Suppressor macrophage treated with lipopolysaccharide for 4 hours (primary cell): Measurements from ENCODE around the gene UGCG.
A peak's percentile ranks its signal among the peaks of the same experiment; 100 is the strongest.
"Not testable (repeated sequence)": the region's sequence is repeated elsewhere in the genome, so short reads cannot be mapped to it uniquely, and the experiment has no call there.

Source experiments
- DNase-seq: peaks from one replicate; pipeline ENCODE4 v3.0.0-alpha.2; 2020

Gene UGCG

GRCh38 chr9:111957856-111958631 is 61.4 kb downstream of the UGCG start:
- peak; percentile 91 for DNase-seq

- peak; percentile 96 for DNase-seq
Measured at GRCh38 chr9:111959468-111960359, 63.1 kb downstream of the UGCG start.

DNA sequence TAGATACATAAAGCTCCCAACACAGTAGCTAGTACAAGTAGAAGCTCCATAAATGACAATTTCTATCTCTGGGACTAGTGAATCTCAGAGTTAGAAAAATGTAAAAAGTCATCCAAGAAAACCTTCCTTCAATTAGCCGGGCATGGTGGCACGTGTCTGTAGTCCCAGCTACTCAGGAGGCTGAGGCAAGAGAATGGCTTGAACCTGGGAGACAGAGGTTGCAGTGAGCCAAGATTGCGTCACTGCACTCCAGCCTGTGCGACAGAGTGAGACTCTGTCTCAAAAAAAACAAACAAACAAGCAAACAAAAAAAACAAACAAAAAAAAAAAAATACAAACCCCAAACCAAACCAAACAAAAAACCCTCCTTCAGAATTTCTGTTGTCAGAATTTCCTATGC is 63.9 kb downstream of the UGCG start:
- DNase-seq, result not testable (repeated sequence)

GRCh38 chr9:111961009-111961408 is 64.4 kb downstream of the UGCG start:
- DNase-seq, result no peak

GRCh38 chr9:111961575-111961974 is 65.0 kb downstream of the UGCG start:
- DNase-seq, result peak; percentile 40

DNA sequence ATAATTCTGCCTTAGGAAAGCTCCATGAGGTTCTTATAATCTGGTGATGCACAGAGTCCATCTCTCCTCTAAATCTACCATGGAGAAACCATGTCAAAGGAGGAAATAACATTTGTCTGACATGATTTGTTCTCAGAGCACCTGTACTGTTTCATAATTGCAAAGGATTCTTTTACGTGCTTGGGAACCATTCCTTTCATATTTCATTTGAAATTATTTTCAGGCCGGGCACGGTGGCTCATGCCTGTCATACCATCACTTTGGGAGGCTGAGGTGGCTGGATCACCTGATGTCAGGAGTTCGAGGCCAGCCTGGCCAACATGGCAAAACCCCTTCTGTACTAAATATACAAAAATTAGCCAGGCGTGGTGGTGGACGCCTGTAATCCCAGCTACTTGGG is 65.4 kb downstream of the UGCG start:
- DNase-seq, result no peak

GRCh38 chr9:111963995-111964394 is 67.4 kb downstream of the UGCG start:
- DNase-seq, result no peak

GRCh38 chr9:111965566-111966019 is 69.0 kb downstream of the UGCG start:
- DNase-seq, result peak; percentile 76

- DNase-seq, result no peak
Measured at GRCh38 chr9:111966124-111966723, 69.6 kb downstream of the UGCG start.

DNA sequence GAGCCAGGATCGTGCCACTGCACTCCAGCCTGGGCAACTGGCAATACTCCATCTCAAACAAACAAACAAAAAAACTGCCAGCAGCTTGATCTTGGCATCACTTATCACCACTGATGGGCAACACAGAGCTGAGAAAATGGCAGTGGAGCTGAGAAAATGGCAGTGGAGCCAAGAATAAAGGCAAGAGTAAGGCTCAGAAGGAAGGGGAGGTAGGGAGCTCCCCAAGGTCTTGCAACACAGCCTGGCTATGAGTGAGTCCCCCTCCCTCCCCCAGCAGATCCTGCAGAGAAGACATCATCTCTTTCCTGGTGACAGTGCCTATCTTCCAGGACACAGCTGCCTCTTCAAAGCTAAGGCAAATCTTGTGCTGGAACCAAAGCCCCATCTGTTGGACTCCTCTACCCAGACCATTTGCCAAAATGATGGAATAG is 70.3 kb downstream of the UGCG start:
- DNase-seq, result peak; percentile 88

DNA sequence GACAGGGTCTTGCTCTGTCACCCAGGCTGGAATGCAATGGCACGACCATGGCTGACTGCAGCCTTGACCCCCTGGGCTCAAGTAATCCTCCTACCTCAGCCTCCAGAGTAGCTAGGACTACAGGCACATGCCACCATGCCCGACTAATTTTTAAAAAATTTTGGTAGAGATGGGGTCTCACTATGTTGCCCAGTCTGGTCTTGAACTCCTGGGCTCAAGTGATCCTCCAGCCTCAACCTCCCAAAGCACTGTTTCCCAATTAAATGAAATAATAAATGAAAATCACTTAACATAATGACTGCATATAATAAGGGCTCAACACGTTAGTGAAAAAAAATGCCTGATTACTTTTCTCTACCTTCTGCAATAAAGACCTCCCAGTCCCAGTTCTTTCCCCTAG is 71.0 kb downstream of the UGCG start:
- no peak for DNase-seq

- DNase-seq, result peak; percentile 92
Measured at GRCh38 chr9:111969061-111969460, 72.4 kb downstream of the UGCG start.

GRCh38 chr9:111969622-111970021 is 73.0 kb downstream of the UGCG start:
- no peak for DNase-seq

- DNase-seq, result no peak
Measured at GRCh38 chr9:111970827-111971226, 74.2 kb downstream of the UGCG start.

GRCh38 chr9:111974092-111974681 is 77.6 kb downstream of the UGCG start:
- no peak for DNase-seq

DNA sequence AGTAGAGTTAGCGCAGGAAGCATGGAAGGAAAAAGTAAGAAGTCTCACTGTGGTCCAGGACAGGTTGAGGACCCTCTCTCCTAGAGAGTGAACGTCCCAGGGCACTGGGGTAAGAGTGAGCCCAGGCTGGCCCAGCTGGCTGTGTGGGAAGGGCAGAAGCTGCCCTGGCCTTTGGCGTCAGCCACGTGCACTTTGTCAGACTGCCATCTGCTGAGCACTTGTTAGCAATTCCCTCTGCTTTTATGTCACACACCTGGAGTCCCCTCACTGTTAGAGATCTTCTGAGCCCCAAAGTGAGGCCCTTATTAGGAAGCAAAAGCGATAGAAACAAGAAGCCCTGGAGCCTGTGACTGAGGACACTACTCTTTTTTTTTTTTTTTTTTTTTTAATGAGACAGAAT is 79.1 kb downstream of the UGCG start:
- DNase-seq, result peak; percentile 32

GRCh38 chr9:111978616-111979015 is 82.0 kb downstream of the UGCG start:
- DNase-seq, result no peak

DNA sequence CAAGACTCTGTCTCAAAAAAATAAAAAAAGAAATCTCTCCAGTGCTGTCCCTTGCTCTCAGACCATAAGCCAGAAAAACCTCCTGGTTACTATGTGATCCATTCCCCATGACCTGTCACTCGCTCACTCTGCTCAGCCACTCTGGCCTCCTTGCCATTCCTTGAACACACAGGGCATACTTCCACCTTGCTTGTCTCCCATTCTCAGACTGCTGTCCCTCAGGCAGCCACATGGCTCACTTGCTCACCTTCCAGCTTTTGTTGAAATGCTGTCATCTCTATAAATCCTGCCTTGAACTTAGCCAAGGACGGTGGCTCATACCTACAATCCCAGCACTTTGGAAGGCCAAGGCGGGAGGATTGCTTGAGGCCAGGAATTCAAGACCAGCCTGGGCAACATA is 82.9 kb downstream of the UGCG start:
- no peak for DNase-seq

GRCh38 chr9:111980398-111980797 is 83.8 kb downstream of the UGCG start:
- DNase-seq, result no peak

- peak; percentile 27 for DNase-seq
Measured at GRCh38 chr9:111983484-111983908, 86.9 kb downstream of the UGCG start.

DNA sequence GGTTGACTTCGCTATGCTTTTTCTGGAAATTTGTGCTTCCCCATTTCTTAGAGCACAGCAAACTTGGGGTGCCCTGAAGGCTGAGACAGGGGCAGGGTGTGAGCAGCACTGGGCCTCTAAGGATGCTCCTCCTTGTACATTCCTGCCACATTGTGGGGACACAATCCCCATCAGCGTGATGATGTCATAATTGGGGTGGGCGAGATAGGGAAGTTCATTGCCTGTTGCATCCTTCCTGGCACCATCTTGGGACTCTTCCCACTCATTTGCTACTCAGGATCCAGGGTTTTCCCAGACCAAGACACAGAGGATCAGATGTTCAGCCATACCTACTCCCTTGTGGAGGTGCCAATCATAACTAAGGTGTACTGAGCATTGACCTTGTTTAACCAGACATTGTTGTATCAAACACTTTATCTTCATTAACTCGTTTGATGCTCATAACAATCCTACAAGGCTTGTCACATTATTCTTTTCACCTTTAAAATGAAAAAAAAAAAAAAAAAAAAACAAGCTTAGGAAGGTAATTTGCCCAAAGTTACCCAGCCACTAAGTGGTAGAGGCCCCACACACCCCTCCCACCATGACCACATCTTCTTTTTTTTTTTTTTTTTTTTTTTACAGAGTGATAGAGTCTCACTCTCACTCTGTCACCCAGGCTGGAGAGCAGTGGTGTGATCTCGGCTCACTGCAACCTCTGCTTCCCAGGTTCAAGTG is 87.6 kb downstream of the UGCG start:
- DNase-seq, result peak; percentile 63
